Muscle of back (tissue), 11 donors: ENCODE results near the gene ZNF438. TPM values are rescaled to one million over a fixed set of nuclear protein-coding genes. Genes with fewer than 3 reads are reported as not detected.
"Not testable (repeated sequence)": the region's sequence is repeated elsewhere in the genome, so short reads cannot be mapped to it uniquely, and the experiment has no call there.

Experiments
- DNase-seq, 3 donors: peaks; one replicate each; pipeline versions ENCODE4 v3.0.0 to v3.0.0-alpha.2; 2013
- polyA plus RNA-seq, 10 donors: library from polyadenylated mRNA; unstranded; fragments of 120-200 nt; gene quantifications; one replicate each; pipeline ENCODE4 v1.2.1, GENCODE V29; 2013; ENCODE audit not compliant: insufficient read length in 10 of 10

The ZNF438 gene
- polyA plus RNA-seq, 10 donors = 9.9 to 19.7 (median 13.1) TPM

DNA sequence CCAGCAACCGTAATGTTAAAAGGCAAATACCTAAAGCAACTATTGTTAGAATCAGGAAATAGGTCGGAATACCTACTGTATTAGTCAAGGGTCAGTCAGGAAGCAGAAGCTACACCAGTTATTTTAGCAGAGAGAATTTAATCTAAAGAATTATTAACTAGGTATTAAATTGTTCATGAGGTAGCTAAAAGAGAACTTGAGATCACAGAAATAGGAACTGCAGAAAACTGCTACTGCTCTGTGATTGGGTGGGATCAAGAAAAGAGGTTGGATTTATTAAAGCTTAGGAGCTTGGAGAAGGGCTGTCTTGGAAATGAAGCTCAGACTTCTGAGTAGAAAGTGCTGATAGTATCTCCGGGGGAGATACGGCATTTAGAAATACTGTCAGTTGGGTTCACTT is 20.0 kb upstream of the ZNF438 start:
- DNase-seq = no peak

DNA sequence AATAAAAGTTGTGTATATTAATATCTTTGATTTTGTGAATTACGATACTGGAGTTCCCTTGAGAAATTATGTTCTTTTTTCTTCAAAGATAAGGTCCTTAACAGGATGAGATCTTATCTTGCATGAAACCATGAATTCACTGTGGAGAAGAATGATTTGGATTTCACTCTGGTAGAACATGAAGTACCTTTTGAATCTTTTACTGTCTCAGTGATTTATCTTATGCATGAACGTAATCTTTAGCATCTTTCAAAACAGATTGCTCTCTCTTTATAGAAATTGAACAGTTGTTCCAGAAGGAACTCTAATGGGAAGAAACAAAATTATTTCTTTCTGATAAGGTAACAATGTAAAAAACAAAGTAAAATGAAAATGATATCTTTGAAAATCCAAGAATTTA is 11.0 kb upstream of the ZNF438 start:
- no peak for DNase-seq

GRCh38 chr10:31041011-31041410 is 9.3 kb upstream of the ZNF438 start:
- DNase-seq = no peak

DNA sequence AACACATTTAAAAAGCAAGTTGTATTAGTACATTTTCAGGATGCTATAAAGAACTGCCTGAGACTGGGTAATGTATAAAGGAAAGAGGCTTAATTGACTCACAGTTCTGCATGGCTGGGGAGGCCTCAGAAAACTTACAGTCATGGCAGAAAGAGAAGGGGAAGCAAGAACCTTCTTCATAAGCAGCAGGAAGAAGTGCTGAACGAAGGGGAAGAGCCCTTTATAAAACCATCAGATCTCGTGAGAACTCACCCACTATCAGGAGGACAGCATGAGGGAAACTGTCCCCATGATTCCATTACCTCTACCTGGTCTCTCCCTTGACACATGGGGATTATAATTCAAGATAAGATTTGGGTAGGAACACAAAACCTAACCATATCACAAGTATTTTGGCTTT is 7.3 kb upstream of the ZNF438 start:
- DNase-seq = not testable (repeated sequence)

DNA sequence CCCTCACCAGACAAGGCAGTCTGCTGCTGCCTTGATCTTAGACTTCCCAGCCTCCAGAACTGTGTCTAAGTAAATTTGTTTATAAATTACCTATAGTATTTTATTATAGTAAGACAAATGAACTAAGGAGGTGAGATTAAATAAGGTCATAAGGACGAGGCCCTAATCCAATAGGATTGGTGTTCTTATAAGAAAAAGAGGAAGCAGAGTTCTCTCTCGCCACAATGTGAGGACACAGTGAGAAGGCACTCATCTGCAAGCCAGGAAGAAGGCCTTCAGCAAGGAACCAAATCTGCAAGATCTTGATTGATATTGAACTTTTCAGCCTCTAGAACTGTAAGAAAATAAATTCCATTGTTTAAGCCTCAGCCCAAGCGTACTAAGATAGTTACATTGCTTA is 6.1 kb upstream of the ZNF438 start:
- no peak for DNase-seq

- DNase-seq = no peak
Observed at GRCh38 chr10:31036209-31036608, 4.5 kb upstream of the ZNF438 start.

GRCh38 chr10:31035266-31035798 is 3.7 kb upstream of the ZNF438 start:
- DNase-seq = no peak

DNA sequence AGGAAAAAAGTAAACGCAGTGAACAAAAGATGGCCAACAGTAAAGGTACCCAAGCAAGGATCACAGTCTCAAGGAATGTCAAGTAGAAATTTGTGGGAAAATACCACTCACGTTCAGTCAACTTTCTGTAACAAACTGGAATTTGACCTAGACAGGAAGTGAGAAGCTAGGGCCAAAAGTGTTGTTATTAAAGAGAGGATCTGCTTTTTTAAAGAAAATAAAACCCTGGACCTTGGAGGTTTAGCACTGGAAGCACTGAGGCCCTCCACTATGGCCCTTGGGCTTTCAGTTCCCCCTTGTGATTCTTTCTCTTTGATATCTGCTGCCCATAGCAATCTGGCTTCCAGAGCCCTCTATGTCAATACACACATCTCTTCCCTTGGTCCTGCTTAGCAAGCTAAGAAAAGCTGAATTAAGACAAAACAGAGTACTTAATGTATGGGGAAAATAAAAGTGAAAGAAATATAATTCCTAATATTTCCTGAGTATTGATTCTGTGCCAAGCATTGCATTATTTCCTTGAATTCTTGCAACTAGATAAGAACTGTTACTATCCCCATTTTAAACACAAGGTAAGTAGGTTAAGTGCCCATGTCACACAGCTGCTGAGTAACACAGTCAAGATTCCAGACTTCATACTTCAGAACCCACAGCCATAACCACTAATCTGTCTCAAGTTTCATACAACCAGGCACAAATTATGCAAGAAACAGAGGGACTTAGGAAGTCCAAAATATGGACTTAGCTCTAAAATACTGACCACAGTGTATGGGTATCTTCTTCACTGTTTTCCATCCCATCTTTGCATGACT is 2.6 kb upstream of the ZNF438 start:
- DNase-seq = peak in 1 of 3 donors; percentile 77

DNA sequence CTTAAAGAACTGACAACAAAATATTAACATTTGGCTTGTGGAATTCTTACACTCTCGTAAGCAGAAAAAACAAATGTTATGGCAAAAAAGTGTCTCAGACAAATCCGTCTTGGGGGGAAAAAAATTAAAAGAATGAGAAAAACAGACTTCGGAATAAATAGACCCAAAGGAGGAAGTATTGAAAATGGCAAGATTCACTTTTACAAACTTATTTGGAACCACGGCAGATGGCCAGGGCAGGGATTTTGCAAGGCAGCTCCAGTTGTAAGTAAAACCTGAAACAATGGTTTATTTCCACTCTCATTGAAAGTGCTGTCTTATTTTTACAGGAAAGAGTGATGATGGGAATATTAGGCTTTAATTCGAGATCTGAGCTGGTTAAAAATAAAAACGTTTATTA is 1.5 kb upstream of the ZNF438 start:
- DNase-seq = peak in 2 of 3 donors; percentile 70 to 82

GRCh38 chr10:31032258-31033132 is 830 bp upstream of the ZNF438 start:
- peak; percentile 96 to 98 (median 97) for DNase-seq

DNA sequence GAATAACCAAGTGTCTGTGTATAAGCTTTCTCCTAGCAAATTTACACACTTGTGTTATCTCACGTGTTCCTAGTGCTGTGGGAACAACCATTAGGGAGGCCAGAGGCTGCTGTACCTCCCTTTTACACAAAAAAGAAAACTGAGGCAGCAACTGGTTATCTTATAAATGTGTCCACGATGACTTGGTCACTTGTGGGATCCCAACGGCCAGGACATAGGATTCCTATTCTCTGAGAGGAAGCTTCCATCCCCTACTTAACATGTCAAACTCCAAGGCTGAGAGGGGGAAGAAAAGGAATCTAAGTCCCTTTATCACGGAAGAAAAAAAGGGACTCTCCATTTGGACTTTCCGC is 484 bp downstream of the ZNF438 start:
- no peak for DNase-seq

GRCh38 chr10:31030800-31031199 is 865 bp downstream of the ZNF438 start:
- no peak for DNase-seq

GRCh38 chr10:31030260-31030659 is 1.4 kb downstream of the ZNF438 start:
- no peak for DNase-seq

- peak in 1 of 3 donors; percentile 57 for DNase-seq
Observed at GRCh38 chr10:31028081-31028480, 3.6 kb downstream of the ZNF438 start.

DNA sequence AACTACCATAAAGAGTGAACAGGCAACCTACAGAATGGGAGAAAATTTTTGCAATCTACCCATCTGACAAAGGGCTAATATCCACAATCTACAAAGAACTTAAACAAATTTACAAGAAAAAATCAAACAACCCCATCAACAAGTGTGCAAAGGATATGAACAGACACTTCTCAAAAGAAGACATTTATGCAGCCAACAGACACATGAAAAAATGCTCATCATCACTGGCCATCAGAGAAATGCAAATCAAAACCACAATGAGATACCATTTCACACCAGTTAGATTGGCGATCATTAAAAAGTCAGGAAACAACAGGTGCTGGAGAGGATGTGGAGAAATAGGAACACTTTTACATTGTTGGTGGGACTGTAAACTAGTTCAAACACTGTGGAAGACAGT is 5.4 kb downstream of the ZNF438 start:
- not testable (repeated sequence) for DNase-seq

DNA sequence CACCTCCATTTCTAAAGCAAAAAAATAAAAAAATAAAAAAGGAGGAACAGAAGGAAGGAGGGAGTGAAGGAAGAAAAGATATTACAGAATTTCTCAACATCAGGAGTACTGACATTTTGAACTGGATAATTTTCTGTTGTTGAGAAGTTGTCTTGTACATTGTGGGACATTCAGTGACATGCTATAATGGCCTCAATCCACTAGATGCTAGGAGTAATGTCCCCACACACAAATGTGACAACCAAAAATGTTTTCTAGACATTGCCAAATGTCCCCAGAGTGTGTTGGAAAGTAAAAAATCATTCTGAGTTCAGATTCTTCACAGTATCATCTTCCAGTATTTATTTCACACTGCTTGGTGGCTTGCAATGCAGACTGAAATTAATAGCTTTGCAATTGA is 6.5 kb downstream of the ZNF438 start:
- no peak for DNase-seq

- no peak for DNase-seq
Observed at GRCh38 chr10:31023558-31023957, 8.1 kb downstream of the ZNF438 start.

DNA sequence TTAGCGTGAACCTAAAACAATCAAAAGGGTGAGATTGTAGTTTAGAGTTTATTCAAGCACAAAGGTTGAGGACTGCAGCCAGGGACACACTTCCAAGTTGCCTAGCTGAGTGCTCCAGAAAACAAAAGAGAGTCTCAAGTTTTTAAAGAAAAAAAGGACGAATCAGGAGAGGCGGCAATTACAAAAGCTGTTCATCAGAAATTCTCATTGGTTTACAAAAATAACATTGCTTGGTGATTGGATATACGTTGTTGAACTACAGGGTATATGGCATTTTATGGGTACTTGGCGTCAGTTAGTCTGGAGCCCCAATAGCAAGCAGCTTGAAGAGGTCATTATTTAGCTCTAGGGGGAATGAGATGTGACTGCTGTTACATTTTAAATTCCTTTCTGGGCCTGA is 11.5 kb downstream of the ZNF438 start:
- no peak for DNase-seq

- DNase-seq = no peak
Observed at GRCh38 chr10:31018962-31019361, 12.7 kb downstream of the ZNF438 start.

- DNase-seq = no peak
Observed at GRCh38 chr10:31018356-31018750, 13.3 kb downstream of the ZNF438 start.

DNA sequence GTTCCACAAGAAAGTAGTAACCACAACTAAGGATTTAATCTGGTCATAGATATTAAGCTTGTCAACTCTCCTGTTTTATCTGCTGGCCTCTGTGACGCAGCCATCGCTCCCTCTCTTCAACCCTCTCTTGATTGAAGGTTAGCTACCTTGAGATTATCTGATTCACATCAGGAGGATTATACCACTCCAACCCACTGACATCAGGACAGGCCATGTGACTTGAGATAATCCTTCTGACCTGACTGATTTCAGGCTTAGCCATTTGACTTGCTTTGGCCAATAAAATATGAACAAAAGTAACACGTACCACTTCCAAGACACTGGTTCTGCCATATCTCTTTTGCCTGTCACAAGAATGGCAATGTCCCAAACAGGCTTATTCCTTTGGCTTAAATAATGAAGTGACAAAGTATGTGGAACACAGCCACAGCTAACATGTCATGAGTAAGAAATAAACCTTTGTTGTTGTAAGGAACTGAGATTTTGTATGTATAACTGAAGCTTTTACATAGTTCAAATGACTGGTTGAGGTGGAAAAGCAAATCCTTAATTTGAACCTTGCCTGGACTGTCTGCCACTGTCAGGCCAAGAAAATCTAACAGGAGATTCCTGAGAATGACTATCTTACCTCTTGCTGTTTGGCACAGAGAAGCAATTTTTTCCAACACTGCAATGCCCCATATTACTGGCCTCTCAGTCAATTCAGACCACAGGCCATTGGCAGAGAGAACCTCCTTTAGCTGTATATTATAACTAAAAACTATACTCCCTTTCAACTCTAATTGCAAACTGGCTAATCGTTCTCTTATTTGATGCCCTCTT is 13.9 kb downstream of the ZNF438 start:
- no peak for DNase-seq
